ACC112 (cell line): Measurements from ENCODE around the gene TSPAN4.

Source experiments
- H2AFZ ChIP-seq: fragments of 200-600 bp; sonication (generic); one replicate; pipeline ENCODE4 v1.6.0; 2017; ENCODE audit warnings: antibody characterized with exemption, low read length; ENCODE audit not compliant: unreplicated experiment
- H3K27ac ChIP-seq: fragments of 200-600 bp; sonication (generic); 2 replicates; pipeline ENCODE4 v1.5.1; 2014; ENCODE audit warnings: low read depth, mild to moderate bottlenecking, antibody characterized with exemption, low read length, moderate library complexity
- H3K27me3 ChIP-seq: fragments of 200-600 bp; sonication (generic); 2 replicates; pipeline ENCODE4 v1.6.1; 2014; ENCODE audit warnings: mild to moderate bottlenecking, antibody characterized with exemption, low read length, moderate library complexity, mixed read lengths; ENCODE audit not compliant: insufficient read depth
- H3K36me3 ChIP-seq: fragments of 200-600 bp; sonication (generic); 2 replicates; pipeline ENCODE4 v1.6.1; 2016; ENCODE audit warnings: mild to moderate bottlenecking, antibody characterized with exemption, low read length, moderate library complexity, mixed read lengths; ENCODE audit not compliant: insufficient read depth
- H3K4me1 ChIP-seq: fragments of 200-600 bp; sonication (generic); one replicate; pipeline ENCODE4 v1.6.1; 2016; ENCODE audit warnings: low read length, mixed read lengths; ENCODE audit not compliant: insufficient read depth, unreplicated experiment, control insufficient read depth
- H3K4me3 ChIP-seq: fragments of 200-600 bp; sonication (generic); 2 replicates; pipeline ENCODE4 v1.5.1; 2014; ENCODE audit warnings: mild to moderate bottlenecking, low read depth, low read length
- H3K79me2 ChIP-seq: fragments of 200-600 bp; sonication (generic); one replicate; pipeline ENCODE4 v1.6.0; 2016; ENCODE audit warnings: low read length; ENCODE audit not compliant: control insufficient read depth, unreplicated experiment, insufficient read depth

The TSPAN4 gene

GRCh38 chr11:837990-838307 lies 4.7 kb upstream of the TSPAN4 start:
- H3K27me3 ChIP-seq = no peaks in the 10 kb centered on the region
- H3K27ac ChIP-seq = no peak overlapping the region
- H3K79me2 ChIP-seq = peaks cover 58% of the 10 kb centered on the region
- H2AFZ ChIP-seq = no peak overlapping the region
- H3K4me3 ChIP-seq = no peak overlapping the region
- peaks cover 17% of the 10 kb centered on the region; the same call in 1 of the 2 replicates for H3K36me3 ChIP-seq
- H3K4me1 ChIP-seq = peaks cover 43% of the 10 kb centered on the region

- peaks cover 17% of the 10 kb centered on the region; the same call in 1 of the 2 replicates for H3K36me3 ChIP-seq
These were observed 4.0 kb upstream of the TSPAN4 start for GRCh38 chr11:838441-839279.

GRCh38 chr11:839280-839623 lies 3.4 kb upstream of the TSPAN4 start:
- Histone ChIP-seq H3K4me3 (no peak overlapping the region), H3K79me2 (peaks cover 57% of the 10 kb centered on the region), H3K27ac (peak overlapping the region; percentile 32; the same call in 1 of the 2 replicates), H3K36me3 (peaks cover 17% of the 10 kb centered on the region; the same call in 1 of the 2 replicates), H2AFZ (no peak overlapping the region), H3K4me1 (peaks cover 43% of the 10 kb centered on the region), H3K27me3 (no peaks in the 10 kb centered on the region)

More at GRCh38 chr11:838441-839279, 4.0 kb upstream of the TSPAN4 start:
- no peak overlapping the region for H3K4me3 ChIP-seq
- H3K79me2 ChIP-seq = peaks cover 60% of the 10 kb centered on the region
- peaks cover 43% of the 10 kb centered on the region for H3K4me1 ChIP-seq
- no peaks in the 10 kb centered on the region for H3K27me3 ChIP-seq
- 0 out of 2 replicates have a peak overlapping the region, but pooled peaks have one; percentile 14 for H3K27ac ChIP-seq
- no peak overlapping the region for H2AFZ ChIP-seq

GRCh38 chr11:839875-840617 lies 2.6 kb upstream of the TSPAN4 start:
- peaks cover 37% of the 10 kb centered on the region for H3K4me1 ChIP-seq
- peak overlapping the region; percentile 32 for H3K27ac ChIP-seq
- no peaks in the 10 kb centered on the region for H3K27me3 ChIP-seq
- peaks cover 17% of the 10 kb centered on the region; the same call in 1 of the 2 replicates for H3K36me3 ChIP-seq
- peaks cover 59% of the 10 kb centered on the region for H3K79me2 ChIP-seq
- H3K4me3 ChIP-seq = peak overlapping the region; percentile 88
- H2AFZ ChIP-seq = no peak overlapping the region

- H3K79me2 ChIP-seq = peaks cover 66% of the 10 kb centered on the region
- peak overlapping the region; percentile 93 for H3K27ac ChIP-seq
- peak overlapping the region; percentile 88 for H3K4me3 ChIP-seq
- H2AFZ ChIP-seq = no peak overlapping the region
- H3K36me3 ChIP-seq = peaks cover 14% of the 10 kb centered on the region; the same call in 1 of the 2 replicates
- H3K27me3 ChIP-seq = no peaks in the 10 kb centered on the region
- peaks cover 53% of the 10 kb centered on the region for H3K4me1 ChIP-seq
These were observed 677 bp upstream of the TSPAN4 start for GRCh38 chr11:841981-842369.

- H2AFZ ChIP-seq = no peak overlapping the region
- peaks cover 71% of the 10 kb centered on the region for H3K79me2 ChIP-seq
- H3K36me3 ChIP-seq = peaks cover 14% of the 10 kb centered on the region; the same call in 1 of the 2 replicates
- H3K4me1 ChIP-seq = peaks cover 52% of the 10 kb centered on the region
- H3K27ac ChIP-seq = peak overlapping the region; percentile 93
- no peaks in the 10 kb centered on the region for H3K27me3 ChIP-seq
- peak overlapping the region; percentile 88 for H3K4me3 ChIP-seq
These were observed 558 bp downstream of the TSPAN4 start for GRCh38 chr11:843086-843734.

- H3K4me3 ChIP-seq = peak overlapping the region; percentile 88
- H3K36me3 ChIP-seq = peaks cover 14% of the 10 kb centered on the region; the same call in 1 of the 2 replicates
- peak overlapping the region; percentile 93 for H3K27ac ChIP-seq
- H3K79me2 ChIP-seq = peaks cover 79% of the 10 kb centered on the region
- no peak overlapping the region for H2AFZ ChIP-seq
- no peaks in the 10 kb centered on the region for H3K27me3 ChIP-seq
- peaks cover 50% of the 10 kb centered on the region for H3K4me1 ChIP-seq
These were observed 1.4 kb downstream of the TSPAN4 start for GRCh38 chr11:843818-844692.

GRCh38 chr11:844693-845644 lies 2.3 kb downstream of the TSPAN4 start:
- peaks cover 41% of the 10 kb centered on the region for H3K4me1 ChIP-seq
- peak overlapping the region; percentile 88 for H3K4me3 ChIP-seq
- peaks cover 7% of the 10 kb centered on the region; the same call in 1 of the 2 replicates for H3K36me3 ChIP-seq
- H3K27ac ChIP-seq = peak overlapping the region; percentile 93
- H3K79me2 ChIP-seq = peaks cover 77% of the 10 kb centered on the region
- H3K27me3 ChIP-seq = no peaks in the 10 kb centered on the region
- no peak overlapping the region for H2AFZ ChIP-seq

- H3K4me1 ChIP-seq = peaks cover 33% of the 10 kb centered on the region
- no peak overlapping the region for H2AFZ ChIP-seq
- peak overlapping the region; percentile 88 for H3K4me3 ChIP-seq
- H3K27me3 ChIP-seq = no peaks in the 10 kb centered on the region
- H3K79me2 ChIP-seq = peaks cover 77% of the 10 kb centered on the region
- H3K27ac ChIP-seq = peak overlapping the region; percentile 93
- H3K36me3 ChIP-seq = no peaks in the 10 kb centered on the region; the same call in 1 of the 2 replicates
These were observed 3.3 kb downstream of the TSPAN4 start for GRCh38 chr11:845872-846495.
